ENCODE measurements around the gene FKBP15.
"Not testable (repeated sequence)": the region's sequence is repeated elsewhere in the genome, so short reads cannot be mapped to it uniquely, and the experiment has no call there.

Gene FKBP15

GRCh38 chr9:113154471-113154870 is 66.6 kb downstream of the FKBP15 start:
- H3K4me1 ChIP-seq (ENCODE audit: control insufficient read depth, insufficient read depth, low read length): peaks cover 35% of the 10 kb centered on the region
- H3K9ac ChIP-seq (ENCODE audit: low read depth, low read length): peak overlapping the region; percentile 47
- H3K9me3 ChIP-seq (replicated peaks; ENCODE audit: low read length): no peaks in the 10 kb centered on the region
- H3K4me3 ChIP-seq (ENCODE audit: low read length): peak overlapping the region; percentile 9
- H3K4me2 ChIP-seq (ENCODE audit: low read length): peak overlapping the region; percentile 42
- peaks cover 18% of the 10 kb centered on the region for H3K36me3 ChIP-seq (ENCODE audit: insufficient read depth, low read length)
- H3K27me3 ChIP-seq (ENCODE audit: control insufficient read depth, insufficient read depth, low read length): no peaks in the 10 kb centered on the region

GRCh38 chr9:113153599-113153998 is 67.5 kb downstream of the FKBP15 start:
- H3K27me3 ChIP-seq (ENCODE audit: control insufficient read depth, insufficient read depth, low read length): no peaks in the 10 kb centered on the region

GRCh38 chr9:113152699-113153098 is 68.4 kb downstream of the FKBP15 start:
- no peaks in the 10 kb centered on the region for H3K27me3 ChIP-seq (ENCODE audit: control insufficient read depth, insufficient read depth, low read length)
- H3K4me2 ChIP-seq (ENCODE audit: low read length): peak overlapping the region; percentile 92
- H3K4me1 ChIP-seq (ENCODE audit: control insufficient read depth, insufficient read depth, low read length): peaks cover 35% of the 10 kb centered on the region
- H3K4me3 ChIP-seq (ENCODE audit: low read length): peak overlapping the region; percentile 94
- peak overlapping the region; percentile 92 for H3K9ac ChIP-seq (ENCODE audit: low read depth, low read length)
- peaks cover 5% of the 10 kb centered on the region for H3K36me3 ChIP-seq (ENCODE audit: insufficient read depth, low read length)
- no peaks in the 10 kb centered on the region for H3K9me3 ChIP-seq (replicated peaks; ENCODE audit: low read length)

More at GRCh38 chr9:113153599-113153998, 67.5 kb downstream of the FKBP15 start:
- Histone ChIP-seq H3K4me2 (ENCODE audit: low read length) (peak overlapping the region; percentile 9), H3K9me3 (replicated peaks; ENCODE audit: low read length) (no peaks in the 10 kb centered on the region), H3K36me3 (ENCODE audit: insufficient read depth, low read length) (peaks cover 14% of the 10 kb centered on the region), H3K9ac (ENCODE audit: low read depth, low read length) (no peak overlapping the region), H3K4me3 (ENCODE audit: low read length) (no peak overlapping the region), H3K4me1 (ENCODE audit: control insufficient read depth, insufficient read depth, low read length) (peaks cover 35% of the 10 kb centered on the region)

GRCh38 chr9:113151696-113152630 is 69.1 kb downstream of the FKBP15 start:
- Histone ChIP-seq H3K4me1 (ENCODE audit: control insufficient read depth, insufficient read depth, low read length) (peaks cover 35% of the 10 kb centered on the region), H3K4me2 (ENCODE audit: low read length) (peak overlapping the region; percentile 92), H3K9me3 (replicated peaks; ENCODE audit: low read length) (no peaks in the 10 kb centered on the region), H3K9ac (ENCODE audit: low read depth, low read length) (peak overlapping the region; percentile 92), H3K4me3 (ENCODE audit: low read length) (peak overlapping the region; percentile 94), H3K27me3 (ENCODE audit: control insufficient read depth, insufficient read depth, low read length) (peaks cover 4% of the 10 kb centered on the region), H3K36me3 (ENCODE audit: insufficient read depth, low read length) (no peaks in the 10 kb centered on the region)

GRCh38 chr9:113150670-113151611 is 70.1 kb downstream of the FKBP15 start, which contains the start of gene SLC31A2:
SLC31A2 (plus strand) TSS chr9:113151007; CDS start chr9:113151075, 68 bp downstream.
- peak within 1 kb of the TSS; percentile 92 for H3K9ac ChIP-seq (ENCODE audit: low read depth, low read length)
- H3K9me3 ChIP-seq (replicated peaks; ENCODE audit: low read length): no peaks in the 10 kb centered on the region
- peak within 1 kb of the TSS; percentile 92 for H3K4me2 ChIP-seq (ENCODE audit: low read length)
- H3K4me1 ChIP-seq (ENCODE audit: control insufficient read depth, insufficient read depth, low read length): peaks cover 35% of the 10 kb centered on the region
- H3K27me3 ChIP-seq (ENCODE audit: control insufficient read depth, insufficient read depth, low read length): peaks cover 9% of the 10 kb centered on the region
- peak within 1 kb of the TSS; percentile 94 for H3K4me3 ChIP-seq (ENCODE audit: low read length)
- no peaks in the 10 kb centered on the region for H3K36me3 ChIP-seq (ENCODE audit: insufficient read depth, low read length)

- not testable (repeated sequence) for H3K4me3 ChIP-seq (ENCODE audit: low read length); H3K9ac ChIP-seq (ENCODE audit: low read depth, low read length); H3K36me3 ChIP-seq (ENCODE audit: insufficient read depth, low read length); H3K4me2 ChIP-seq (ENCODE audit: low read length); H3K9me3 ChIP-seq (replicated peaks; ENCODE audit: low read length)
- Histone ChIP-seq H3K4me1 (ENCODE audit: control insufficient read depth, insufficient read depth, low read length) (peaks cover 28% of the 10 kb centered on the region), H3K27me3 (ENCODE audit: control insufficient read depth, insufficient read depth, low read length) (peaks cover 23% of the 10 kb centered on the region)
Observed at GRCh38 chr9:113149561-113149960, 71.5 kb downstream of the FKBP15 start.

GRCh38 chr9:113148781-113149510 is 72.1 kb downstream of the FKBP15 start:
- H3K4me1 ChIP-seq (ENCODE audit: control insufficient read depth, insufficient read depth, low read length): peaks cover 23% of the 10 kb centered on the region
- no peak overlapping the region for H3K4me3 ChIP-seq (ENCODE audit: low read length)
- no peak overlapping the region for H3K9ac ChIP-seq (ENCODE audit: low read depth, low read length)

GRCh38 chr9:113148372-113148705 is 72.7 kb downstream of the FKBP15 start:
- peaks cover 23% of the 10 kb centered on the region for H3K27me3 ChIP-seq (ENCODE audit: control insufficient read depth, insufficient read depth, low read length)
- H3K9ac ChIP-seq (ENCODE audit: low read depth, low read length): no peak overlapping the region
- peaks cover 17% of the 10 kb centered on the region for H3K4me1 ChIP-seq (ENCODE audit: control insufficient read depth, insufficient read depth, low read length)
- H3K36me3 ChIP-seq (ENCODE audit: insufficient read depth, low read length): no peaks in the 10 kb centered on the region
- H3K4me3 ChIP-seq (ENCODE audit: low read length): no peak overlapping the region
- no peaks in the 10 kb centered on the region for H3K9me3 ChIP-seq (replicated peaks; ENCODE audit: low read length)
- H3K4me2 ChIP-seq (ENCODE audit: low read length): no peak overlapping the region

More at GRCh38 chr9:113148781-113149510, 72.1 kb downstream of the FKBP15 start:
- H3K36me3 ChIP-seq (ENCODE audit: insufficient read depth, low read length): no peaks in the 10 kb centered on the region
- H3K9me3 ChIP-seq (replicated peaks; ENCODE audit: low read length): no peaks in the 10 kb centered on the region
- H3K27me3 ChIP-seq (ENCODE audit: control insufficient read depth, insufficient read depth, low read length): peaks cover 23% of the 10 kb centered on the region
- no peak overlapping the region for H3K4me2 ChIP-seq (ENCODE audit: low read length)

GRCh38 chr9:113143432-113144227 is 77.4 kb downstream of the FKBP15 start:
- Histone ChIP-seq H3K4me3 (ENCODE audit: low read length) (no peak overlapping the region), H3K36me3 (ENCODE audit: insufficient read depth, low read length) (no peaks in the 10 kb centered on the region), H3K27me3 (ENCODE audit: control insufficient read depth, insufficient read depth, low read length) (peaks cover 32% of the 10 kb centered on the region), H3K4me1 (ENCODE audit: control insufficient read depth, insufficient read depth, low read length) (no peaks in the 10 kb centered on the region), H3K9me3 (replicated peaks; ENCODE audit: low read length) (no peaks in the 10 kb centered on the region), H3K4me2 (ENCODE audit: low read length) (no peak overlapping the region), H3K9ac (ENCODE audit: low read depth, low read length) (no peak overlapping the region)

GRCh38 chr9:113140896-113141295 is 80.2 kb downstream of the FKBP15 start:
- peaks cover 44% of the 10 kb centered on the region for H3K27me3 ChIP-seq (ENCODE audit: control insufficient read depth, insufficient read depth, low read length)
- H3K36me3 ChIP-seq (ENCODE audit: insufficient read depth, low read length); H3K9ac ChIP-seq (ENCODE audit: low read depth, low read length); H3K4me1 ChIP-seq (ENCODE audit: control insufficient read depth, insufficient read depth, low read length); H3K9me3 ChIP-seq (replicated peaks; ENCODE audit: low read length); H3K4me2 ChIP-seq (ENCODE audit: low read length); H3K4me3 ChIP-seq (ENCODE audit: low read length): not testable (repeated sequence)
